ENCODE measurements around the gene PAQR4.

Gene PAQR4

DNA sequence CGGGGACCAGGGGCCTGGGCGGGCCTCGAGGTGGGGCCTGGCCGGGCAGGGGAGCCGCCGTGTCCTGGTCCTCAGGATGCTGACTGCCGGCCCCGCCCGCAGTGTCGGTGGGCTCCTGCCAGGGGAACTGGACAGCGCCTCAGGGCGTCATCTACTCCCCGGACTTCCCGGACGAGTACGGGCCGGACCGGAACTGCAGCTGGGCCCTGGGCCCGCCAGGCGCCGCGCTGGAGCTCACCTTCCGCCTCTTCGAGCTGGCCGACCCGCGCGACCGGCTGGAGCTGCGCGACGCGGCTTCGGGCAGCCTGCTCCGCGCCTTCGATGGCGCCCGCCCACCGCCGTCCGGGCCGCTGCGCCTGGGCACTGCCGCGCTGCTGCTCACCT is 2.3 kb upstream of the PAQR4 start:
- H3K27me3 ChIP-seq (ENCODE audit: low read depth, low read length), result no peaks in the 10 kb centered on the region
- no peak overlapping the region for H2AFZ ChIP-seq (ENCODE audit: low read depth, low read length)
- H3K4me2 ChIP-seq (ENCODE audit: low read length), result no peak overlapping the region
- peaks cover 34% of the 10 kb centered on the region for H3K4me1 ChIP-seq (ENCODE audit: low read length)
- peaks cover 27% of the 10 kb centered on the region for H4K20me1 ChIP-seq (ENCODE audit: insufficient read depth, low read length)
- peaks cover 50% of the 10 kb centered on the region for H3K79me2 ChIP-seq (ENCODE audit: low read length)
- no peak overlapping the region for H3K27ac ChIP-seq (ENCODE audit: low read length)
- no peak overlapping the region for H3K9ac ChIP-seq (ENCODE audit: low read length)
- TF ChIP-seq, protein P1, sequence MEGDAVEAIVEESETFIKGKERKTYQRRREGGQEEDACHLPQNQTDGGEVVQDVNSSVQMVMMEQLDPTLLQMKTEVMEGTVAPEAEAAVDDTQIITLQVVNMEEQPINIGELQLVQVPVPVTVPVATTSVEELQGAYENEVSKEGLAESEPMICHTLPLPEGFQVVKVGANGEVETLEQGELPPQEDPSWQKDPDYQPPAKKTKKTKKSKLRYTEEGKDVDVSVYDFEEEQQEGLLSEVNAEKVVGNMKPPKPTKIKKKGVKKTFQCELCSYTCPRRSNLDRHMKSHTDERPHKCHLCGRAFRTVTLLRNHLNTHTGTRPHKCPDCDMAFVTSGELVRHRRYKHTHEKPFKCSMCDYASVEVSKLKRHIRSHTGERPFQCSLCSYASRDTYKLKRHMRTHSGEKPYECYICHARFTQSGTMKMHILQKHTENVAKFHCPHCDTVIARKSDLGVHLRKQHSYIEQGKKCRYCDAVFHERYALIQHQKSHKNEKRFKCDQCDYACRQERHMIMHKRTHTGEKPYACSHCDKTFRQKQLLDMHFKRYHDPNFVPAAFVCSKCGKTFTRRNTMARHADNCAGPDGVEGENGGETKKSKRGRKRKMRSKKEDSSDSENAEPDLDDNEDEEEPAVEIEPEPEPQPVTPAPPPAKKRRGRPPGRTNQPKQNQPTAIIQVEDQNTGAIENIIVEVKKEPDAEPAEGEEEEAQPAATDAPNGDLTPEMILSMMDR (IDR thresholded peaks at IDR 0.05; ENCODE audit: low read depth, low read length), result no peak
- TF ChIP-seq EZH2phosphoT487 (IDR thresholded peaks at IDR 0.05; ENCODE audit: low read depth), result no peak
- H3K9me3 ChIP-seq (ENCODE audit: insufficient read depth, low read length), result no peaks in the 10 kb centered on the region
- H3K4me3 ChIP-seq (ENCODE audit: low read length), result no peak overlapping the region
- H3K36me3 ChIP-seq (replicated peaks; ENCODE audit: low read depth, low read length), result peaks cover 9% of the 10 kb centered on the region

DNA sequence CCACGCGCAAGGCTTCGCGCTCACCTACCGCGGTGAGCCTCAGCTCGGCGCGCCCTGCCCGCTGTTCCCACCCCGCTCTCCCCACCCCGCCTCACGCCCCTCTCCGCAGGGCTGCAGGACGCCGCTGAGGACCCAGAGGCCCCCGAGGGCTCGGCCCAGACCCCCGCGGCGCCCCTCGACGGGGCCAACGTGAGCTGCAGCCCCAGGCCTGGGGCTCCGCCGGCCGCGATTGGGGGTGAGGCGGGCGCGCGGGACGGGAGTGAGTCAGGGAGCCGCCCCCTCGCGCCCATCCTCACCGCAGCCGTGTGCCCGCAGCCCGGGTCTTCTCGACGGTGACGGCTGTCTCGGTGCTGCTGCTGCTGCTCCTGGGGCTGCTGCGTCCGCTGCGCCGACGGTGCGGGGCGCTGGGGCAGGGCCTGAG is 1.9 kb upstream of the PAQR4 start:
- H3K9ac ChIP-seq (ENCODE audit: low read length), result no peak overlapping the region
- H3K4me1 ChIP-seq (ENCODE audit: low read length), result peaks cover 30% of the 10 kb centered on the region
- H3K27ac ChIP-seq (ENCODE audit: low read length), result no peak overlapping the region
- peaks cover 13% of the 10 kb centered on the region for H3K36me3 ChIP-seq (replicated peaks; ENCODE audit: low read depth, low read length)
- H3K4me2 ChIP-seq (ENCODE audit: low read length), result no peak overlapping the region
- H3K27me3 ChIP-seq (ENCODE audit: low read depth, low read length), result no peaks in the 10 kb centered on the region
- no peaks in the 10 kb centered on the region for H3K9me3 ChIP-seq (ENCODE audit: insufficient read depth, low read length)
- peaks cover 31% of the 10 kb centered on the region for H4K20me1 ChIP-seq (ENCODE audit: insufficient read depth, low read length)
- no peak for TF ChIP-seq EZH2phosphoT487 (IDR thresholded peaks at IDR 0.05; ENCODE audit: low read depth)
- H3K79me2 ChIP-seq (ENCODE audit: low read length), result peaks cover 49% of the 10 kb centered on the region
- no peak overlapping the region for H3K4me3 ChIP-seq (ENCODE audit: low read length)
- H2AFZ ChIP-seq (ENCODE audit: low read depth, low read length), result no peak overlapping the region

DNA sequence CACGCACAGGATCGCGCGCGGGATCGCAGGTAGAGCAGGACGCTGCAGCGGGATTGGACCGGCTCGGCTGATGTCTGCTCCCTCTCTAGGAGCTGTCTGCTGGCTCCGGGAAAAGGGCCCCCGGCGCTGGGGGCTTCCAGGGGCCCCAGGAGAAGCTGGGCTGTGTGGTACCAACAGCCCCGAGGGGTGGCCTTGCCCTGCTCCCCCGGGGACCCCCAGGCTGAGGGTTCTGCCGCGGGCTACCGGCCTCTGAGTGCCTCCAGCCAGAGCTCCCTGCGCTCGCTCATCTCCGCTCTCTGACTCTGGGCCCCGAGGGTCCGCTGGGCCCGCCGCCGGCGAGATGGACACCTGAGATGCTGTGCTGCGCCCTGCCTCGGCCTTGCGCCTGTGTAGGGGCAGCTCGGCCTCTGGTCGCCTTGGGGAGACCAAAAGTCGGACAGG is 1.4 kb upstream of the PAQR4 start:
- H3K9ac ChIP-seq (ENCODE audit: low read length), result no peak overlapping the region
- TF ChIP-seq, protein P1 (IDR thresholded peaks at IDR 0.05; ENCODE audit: low read depth, low read length), result no peak
- no peak for TF ChIP-seq EZH2phosphoT487 (IDR thresholded peaks at IDR 0.05; ENCODE audit: low read depth)
- H3K27ac ChIP-seq (ENCODE audit: low read length), result peak overlapping the region; percentile 91
- peak overlapping the region; percentile 97 for H3K4me3 ChIP-seq (ENCODE audit: low read length)
- no peaks in the 10 kb centered on the region for H3K9me3 ChIP-seq (ENCODE audit: insufficient read depth, low read length)
- no peak overlapping the region for H2AFZ ChIP-seq (ENCODE audit: low read depth, low read length)
- H3K4me1 ChIP-seq (ENCODE audit: low read length), result peaks cover 26% of the 10 kb centered on the region
- peak overlapping the region; percentile 85 for H3K4me2 ChIP-seq (ENCODE audit: low read length)
- H3K36me3 ChIP-seq (replicated peaks; ENCODE audit: low read depth, low read length), result peaks cover 18% of the 10 kb centered on the region
- H3K79me2 ChIP-seq (ENCODE audit: low read length), result peaks cover 44% of the 10 kb centered on the region
- peaks cover 36% of the 10 kb centered on the region for H4K20me1 ChIP-seq (ENCODE audit: insufficient read depth, low read length)
- no peaks in the 10 kb centered on the region for H3K27me3 ChIP-seq (ENCODE audit: low read depth, low read length)

DNA sequence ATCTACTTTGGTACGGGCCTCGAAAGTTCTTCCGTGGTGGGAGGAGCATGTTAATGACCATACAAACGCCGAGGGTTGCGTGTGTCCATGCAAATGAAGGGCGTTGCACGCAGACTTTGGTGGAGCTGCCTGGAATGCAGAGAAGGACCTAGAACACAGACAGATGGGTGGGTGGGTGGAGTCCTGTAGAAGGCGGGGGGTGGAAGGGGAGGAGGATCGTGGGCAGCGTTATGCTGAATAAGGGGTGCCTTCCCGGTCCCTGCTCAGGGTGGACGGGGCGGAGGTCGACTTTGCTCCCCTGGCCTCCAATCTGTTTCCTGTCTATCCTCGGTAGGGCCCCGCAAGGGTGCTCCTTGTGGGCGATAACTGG is 795 bp upstream of the PAQR4 start:
- peak overlapping the region; percentile 91 for H3K27ac ChIP-seq (ENCODE audit: low read length)
- H3K4me2 ChIP-seq (ENCODE audit: low read length), result peak overlapping the region; percentile 85
- TF ChIP-seq, protein P1 (IDR thresholded peaks at IDR 0.05; ENCODE audit: low read depth, low read length), result no peak
- no peak for TF ChIP-seq EZH2phosphoT487 (IDR thresholded peaks at IDR 0.05; ENCODE audit: low read depth)
- H4K20me1 ChIP-seq (ENCODE audit: insufficient read depth, low read length), result peaks cover 36% of the 10 kb centered on the region
- H3K4me3 ChIP-seq (ENCODE audit: low read length), result peak overlapping the region; percentile 97
- H3K27me3 ChIP-seq (ENCODE audit: low read depth, low read length), result no peaks in the 10 kb centered on the region
- H3K4me1 ChIP-seq (ENCODE audit: low read length), result peaks cover 26% of the 10 kb centered on the region
- peak overlapping the region; percentile 84 for H3K9ac ChIP-seq (ENCODE audit: low read length)
- H3K9me3 ChIP-seq (ENCODE audit: insufficient read depth, low read length), result no peaks in the 10 kb centered on the region
- peaks cover 22% of the 10 kb centered on the region for H3K36me3 ChIP-seq (replicated peaks; ENCODE audit: low read depth, low read length)
- H3K79me2 ChIP-seq (ENCODE audit: low read length), result peaks cover 42% of the 10 kb centered on the region
- no peak overlapping the region for H2AFZ ChIP-seq (ENCODE audit: low read depth, low read length)

All from OCI-LY3 (cell line).